Measurements from ENCODE around the gene ZNF740.
A peak's percentile ranks its signal among the peaks of the same experiment; 100 is the strongest.

Gene ZNF740

GRCh38 chr12:53184828-53185227, 4.3 kb downstream of the ZNF740 start:
- H3K4me3 ChIP-seq (ENCODE audit: low read depth, low read length): no peak overlapping the region
- no peak for DNase-seq
- H3K27me3 ChIP-seq: no peaks in the 10 kb centered on the region
- no peak for TF ChIP-seq CTCF (IDR thresholded peaks at IDR 0.05; ENCODE audit: low read depth, low read length)
- no peaks in the 10 kb centered on the region for H3K4me1 ChIP-seq
- H3K36me3 ChIP-seq: peaks cover 64% of the 10 kb centered on the region
- H3K9me3 ChIP-seq: no peaks in the 10 kb centered on the region

- H3K4me1 ChIP-seq: no peaks in the 10 kb centered on the region
- H3K9me3 ChIP-seq: no peaks in the 10 kb centered on the region
- 0 out of 2 replicates have a peak, but pooled peaks have one; percentile 6 for TF ChIP-seq CTCF (IDR thresholded peaks at IDR 0.05; ENCODE audit: low read depth, low read length)
- DNase-seq: no peak
- no peak overlapping the region for H3K4me3 ChIP-seq (ENCODE audit: low read depth, low read length)
- H3K27me3 ChIP-seq: no peaks in the 10 kb centered on the region
- peaks cover 64% of the 10 kb centered on the region for H3K36me3 ChIP-seq
Observed at GRCh38 chr12:53185582-53186153, 5.1 kb downstream of the ZNF740 start.

GRCh38 chr12:53186745-53187144, 6.2 kb downstream of the ZNF740 start:
- peaks cover 60% of the 10 kb centered on the region for H3K36me3 ChIP-seq
- no peak for DNase-seq
- no peak for TF ChIP-seq CTCF (IDR thresholded peaks at IDR 0.05; ENCODE audit: low read depth, low read length)

GRCh38 chr12:53187145-53187899, 6.8 kb downstream of the ZNF740 start:
- no peak for DNase-seq
- Histone ChIP-seq H3K4me1 (no peaks in the 10 kb centered on the region), H3K36me3 (peaks cover 54% of the 10 kb centered on the region), H3K27me3 (no peaks in the 10 kb centered on the region), H3K9me3 (no peaks in the 10 kb centered on the region), H3K4me3 (ENCODE audit: low read depth, low read length) (no peak overlapping the region)
- no peak for TF ChIP-seq CTCF (IDR thresholded peaks at IDR 0.05; ENCODE audit: low read depth, low read length)

More at GRCh38 chr12:53186745-53187144, 6.2 kb downstream of the ZNF740 start:
- no peaks in the 10 kb centered on the region for H3K4me1 ChIP-seq
- H3K4me3 ChIP-seq (ENCODE audit: low read depth, low read length): no peak overlapping the region
- H3K27me3 ChIP-seq: no peaks in the 10 kb centered on the region
- no peaks in the 10 kb centered on the region for H3K9me3 ChIP-seq

GRCh38 chr12:53190108-53190729, 9.7 kb downstream of the ZNF740 start:
- Histone ChIP-seq H3K36me3 (peaks cover 29% of the 10 kb centered on the region), H3K27me3 (no peaks in the 10 kb centered on the region), H3K4me1 (no peaks in the 10 kb centered on the region), H3K9me3 (no peaks in the 10 kb centered on the region), H3K4me3 (ENCODE audit: low read depth, low read length) (no peak overlapping the region)
- peak; percentile 94 for TF ChIP-seq CTCF (IDR thresholded peaks at IDR 0.05; ENCODE audit: low read depth, low read length)
- peak; percentile 74 for DNase-seq

Measured in BE2C (cell line).